GM12873 (cell line): ENCODE results near the gene FGR.

Experiments
- CTCF ChIP-seq: IDR thresholded peaks from 2 replicates; pipeline ENCODE4 v1.5.1; 2012; ENCODE audit warnings: low read depth, mild to moderate bottlenecking, moderate library complexity, low read length, control low read depth; ENCODE audit not compliant: insufficient read depth; ENCODE audit errors: missing control alignments

FGR gene

GRCh38 chr1:27609618-27610240 is 25.3 kb downstream of the FGR start:
- TF ChIP-seq CTCF, result no peak

GRCh38 chr1:27609210-27609555 is 25.8 kb downstream of the FGR start:
- TF ChIP-seq CTCF, result no peak

- no peak for TF ChIP-seq CTCF
Observed at GRCh38 chr1:27607239-27607804, 27.7 kb downstream of the FGR start.

- TF ChIP-seq CTCF, result no peak
Observed at GRCh38 chr1:27606708-27607238, 28.2 kb downstream of the FGR start.

- TF ChIP-seq CTCF, result peak; percentile 90
Observed at GRCh38 chr1:27605796-27606707, 28.9 kb downstream of the FGR start.

GRCh38 chr1:27605300-27605766 is 29.7 kb downstream of the FGR start:
- no peak for TF ChIP-seq CTCF
